Measurements from ENCODE around the gene LENG1.

GRCh38 chr19:54189735-54190502 lies 30.4 kb upstream of the LENG1 start:
- no peak for TF ChIP-seq CTCF (IDR thresholded peaks at IDR 0.05 in 8 of 11, conservative IDR thresholded peaks at IDR 0.05 in 3 of 11)
- no peak for TF ChIP-seq POLR2A (IDR thresholded peaks at IDR 0.05)
- peak; percentile 90 to 94 (median 90) for TF ChIP-seq POLR2AphosphoS5 (IDR thresholded peaks at IDR 0.05)

All from spleen (tissue), 7 donors.